Nephron (organoid): ENCODE measurements around the gene C12orf75.
"Not testable (repeated sequence)": the region's sequence is repeated elsewhere in the genome, so short reads cannot be mapped to it uniquely, and the experiment has no call there.

Experiments
- H3K27ac Mint-ChIP-seq, 3 experiments: 2 replicates each; pipeline ENCODE4 v1.8.0; 2020; ENCODE audit warnings: mixed read lengths in 3 of 3, mild to moderate bottlenecking in 2 of 3, moderate library complexity in 1 of 3
- H3K27me3 Mint-ChIP-seq: 2 replicates; pipeline ENCODE4 v1.8.0; 2021; ENCODE audit warnings: low read depth, mild to moderate bottlenecking, moderate library complexity, mixed read lengths
- H3K36me3 Mint-ChIP-seq: 2 replicates; pipeline ENCODE4 v1.8.0; 2020; ENCODE audit warnings: low read depth, mixed read lengths
- H3K4me1 Mint-ChIP-seq: 2 replicates; pipeline ENCODE4 v1.8.0; 2020; ENCODE audit warnings: mixed read lengths
- H3K4me3 Mint-ChIP-seq, 3 experiments: 2 replicates each; pipeline ENCODE4 v1.8.0; 2020; ENCODE audit warnings: mild to moderate bottlenecking in 3 of 3, mixed read lengths in 3 of 3, moderate library complexity in 2 of 3
- H3K9me3 Mint-ChIP-seq: 2 replicates; pipeline ENCODE4 v1.8.0; 2020; ENCODE audit warnings: mixed read lengths
- TF ChIP-seq, protein P1 (sequence below), 3 experiments: fragments of 200-600 bp; sonication (generic); IDR thresholded peaks; one replicate each; pipeline ENCODE4 v1.5.0; 2021; ENCODE audit warnings: antibody characterized with exemption in 3 of 3; ENCODE audit not compliant: unreplicated experiment in 3 of 3

C12orf75 gene

DNA sequence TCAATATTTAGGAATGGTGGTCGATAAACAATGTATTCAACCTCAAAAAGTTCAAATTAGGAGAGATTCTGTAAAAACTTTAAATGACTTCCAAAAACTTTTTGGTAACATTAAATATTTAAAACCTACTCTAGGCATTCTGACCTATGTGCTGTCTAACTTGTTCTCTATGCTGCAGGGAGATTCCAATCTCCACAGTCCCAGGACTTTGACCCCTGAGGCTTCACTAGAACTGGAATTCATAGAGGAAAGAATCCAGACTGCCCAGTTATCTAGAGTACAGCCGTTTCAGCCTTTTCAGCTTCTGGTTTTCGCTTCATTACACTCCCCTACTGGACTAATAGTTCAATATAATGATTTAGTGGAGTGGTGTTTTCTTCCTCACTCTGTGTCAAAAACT is 21.1 kb upstream of the C12orf75 start:
- H3K9me3 Mint-ChIP-seq, result peaks cover 38% of the 10 kb centered on the region

GRCh38 chr12:105310476-105311085 is 19.9 kb upstream of the C12orf75 start:
- H3K27ac Mint-ChIP-seq, H3K4me1 Mint-ChIP-seq, H3K27me3 Mint-ChIP-seq, H3K36me3 Mint-ChIP-seq, H3K4me3 Mint-ChIP-seq: not testable (repeated sequence)
- peaks cover 38% of the 10 kb centered on the region for H3K9me3 Mint-ChIP-seq

More for the DNA sequence above, 21.1 kb upstream of the C12orf75 start:
- H3K27me3 Mint-ChIP-seq, H3K27ac Mint-ChIP-seq, H3K4me1 Mint-ChIP-seq, H3K36me3 Mint-ChIP-seq, H3K4me3 Mint-ChIP-seq: not testable (repeated sequence)

- H3K4me1 Mint-ChIP-seq, H3K36me3 Mint-ChIP-seq, H3K4me3 Mint-ChIP-seq, H3K27ac Mint-ChIP-seq, H3K27me3 Mint-ChIP-seq: not testable (repeated sequence)
- peaks cover 37% of the 10 kb centered on the region for H3K9me3 Mint-ChIP-seq
These were observed 18.6 kb upstream of the C12orf75 start for GRCh38 chr12:105311936-105312335.

GRCh38 chr12:105313755-105314154 is 16.7 kb upstream of the C12orf75 start:
- not testable (repeated sequence) for H3K4me3 Mint-ChIP-seq, H3K4me1 Mint-ChIP-seq, H3K36me3 Mint-ChIP-seq, H3K27ac Mint-ChIP-seq, H3K27me3 Mint-ChIP-seq
- peaks cover 31% of the 10 kb centered on the region for H3K9me3 Mint-ChIP-seq

GRCh38 chr12:105315130-105315529 is 15.4 kb upstream of the C12orf75 start:
- Mint-ChIP-seq H3K4me1 (no peaks in the 10 kb centered on the region), H3K4me3 (no peak overlapping the region), H3K36me3 (peaks cover 4% of the 10 kb centered on the region), H3K9me3 (peaks cover 26% of the 10 kb centered on the region), H3K27me3 (no peaks in the 10 kb centered on the region), H3K27ac (peak overlapping the region in 2 of 3 experiments; percentile 12 to 64)
- TF ChIP-seq, protein P1, sequence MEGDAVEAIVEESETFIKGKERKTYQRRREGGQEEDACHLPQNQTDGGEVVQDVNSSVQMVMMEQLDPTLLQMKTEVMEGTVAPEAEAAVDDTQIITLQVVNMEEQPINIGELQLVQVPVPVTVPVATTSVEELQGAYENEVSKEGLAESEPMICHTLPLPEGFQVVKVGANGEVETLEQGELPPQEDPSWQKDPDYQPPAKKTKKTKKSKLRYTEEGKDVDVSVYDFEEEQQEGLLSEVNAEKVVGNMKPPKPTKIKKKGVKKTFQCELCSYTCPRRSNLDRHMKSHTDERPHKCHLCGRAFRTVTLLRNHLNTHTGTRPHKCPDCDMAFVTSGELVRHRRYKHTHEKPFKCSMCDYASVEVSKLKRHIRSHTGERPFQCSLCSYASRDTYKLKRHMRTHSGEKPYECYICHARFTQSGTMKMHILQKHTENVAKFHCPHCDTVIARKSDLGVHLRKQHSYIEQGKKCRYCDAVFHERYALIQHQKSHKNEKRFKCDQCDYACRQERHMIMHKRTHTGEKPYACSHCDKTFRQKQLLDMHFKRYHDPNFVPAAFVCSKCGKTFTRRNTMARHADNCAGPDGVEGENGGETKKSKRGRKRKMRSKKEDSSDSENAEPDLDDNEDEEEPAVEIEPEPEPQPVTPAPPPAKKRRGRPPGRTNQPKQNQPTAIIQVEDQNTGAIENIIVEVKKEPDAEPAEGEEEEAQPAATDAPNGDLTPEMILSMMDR (IDR thresholded peaks at IDR 0.05; ENCODE audit: unreplicated experiment in 3 of 3), result no peak

GRCh38 chr12:105315726-105316125 is 14.8 kb upstream of the C12orf75 start:
- peak overlapping the region in 2 of 3 experiments; percentile 12 to 64 for H3K27ac Mint-ChIP-seq
- peaks cover 26% of the 10 kb centered on the region for H3K9me3 Mint-ChIP-seq
- no peaks in the 10 kb centered on the region for H3K27me3 Mint-ChIP-seq
- H3K36me3 Mint-ChIP-seq, result peaks cover 4% of the 10 kb centered on the region
- TF ChIP-seq, protein P1 (IDR thresholded peaks at IDR 0.05; ENCODE audit: unreplicated experiment in 3 of 3), result no peak
- H3K4me3 Mint-ChIP-seq, result no peak overlapping the region
- no peaks in the 10 kb centered on the region for H3K4me1 Mint-ChIP-seq

DNA sequence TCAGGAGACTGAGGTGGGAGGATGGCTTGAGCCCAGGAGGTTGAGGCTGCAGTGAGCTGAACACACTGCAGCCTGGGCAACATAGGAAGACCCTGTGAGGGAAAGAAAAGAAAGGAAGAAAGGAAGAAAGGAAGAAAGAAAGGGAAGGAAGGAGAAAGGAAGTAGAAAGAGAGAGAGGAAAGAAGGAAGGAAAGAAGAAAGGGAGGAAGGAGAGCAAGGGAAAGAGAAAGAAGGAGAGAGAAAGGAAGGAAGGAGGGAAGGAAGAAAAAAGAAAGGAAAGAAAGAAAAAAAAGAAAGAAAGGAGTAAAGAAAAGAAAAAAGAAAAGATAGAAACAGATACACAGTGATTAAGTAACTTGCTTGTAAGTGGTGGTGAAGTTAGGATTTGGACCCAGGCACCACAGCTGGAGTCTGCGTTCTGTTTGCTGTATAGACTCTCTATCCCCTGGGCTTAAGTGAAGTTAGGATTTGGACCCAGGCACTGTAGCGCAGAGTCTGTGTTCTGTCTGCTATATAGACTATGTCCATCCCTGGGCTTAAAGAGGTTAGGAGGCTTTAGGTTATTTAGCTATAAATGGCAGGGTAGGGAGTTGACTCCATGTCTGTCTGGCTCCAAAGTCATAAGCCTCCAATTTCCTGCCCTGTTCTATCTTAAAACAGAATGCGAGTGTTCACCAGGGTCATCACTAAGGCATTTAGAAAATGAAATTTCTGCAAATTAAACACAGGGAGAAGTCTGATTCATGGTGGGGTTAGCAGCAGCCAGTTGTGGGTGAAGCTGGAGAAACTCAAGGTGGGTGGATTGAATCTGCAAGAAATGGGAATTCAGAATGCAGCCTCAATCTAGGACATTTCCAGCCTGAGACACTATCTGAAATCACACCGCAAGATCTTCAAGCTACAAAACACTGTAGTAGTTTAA is 13.3 kb upstream of the C12orf75 start:
- Mint-ChIP-seq H3K9me3 (peaks cover 19% of the 10 kb centered on the region), H3K27ac (peak overlapping the region; percentile 68 to 93 (median 81)), H3K4me3 (no peak overlapping the region), H3K36me3 (peaks cover 4% of the 10 kb centered on the region), H3K27me3 (no peaks in the 10 kb centered on the region), H3K4me1 (peaks cover 3% of the 10 kb centered on the region)
- TF ChIP-seq, protein P1 (IDR thresholded peaks at IDR 0.05; ENCODE audit: unreplicated experiment in 3 of 3), result no peak
